ENCODE results near the gene KLK3. TPM values are rescaled to one million over a fixed set of nuclear protein-coding genes. Genes with fewer than 3 reads are reported as not detected.

The KLK3 gene
- total and polyA plus RNA-seq, 2 of the 13 experiments (the other 11 are each of a cell fraction or from before 2014, with no cell fraction given): not detected

DNA sequence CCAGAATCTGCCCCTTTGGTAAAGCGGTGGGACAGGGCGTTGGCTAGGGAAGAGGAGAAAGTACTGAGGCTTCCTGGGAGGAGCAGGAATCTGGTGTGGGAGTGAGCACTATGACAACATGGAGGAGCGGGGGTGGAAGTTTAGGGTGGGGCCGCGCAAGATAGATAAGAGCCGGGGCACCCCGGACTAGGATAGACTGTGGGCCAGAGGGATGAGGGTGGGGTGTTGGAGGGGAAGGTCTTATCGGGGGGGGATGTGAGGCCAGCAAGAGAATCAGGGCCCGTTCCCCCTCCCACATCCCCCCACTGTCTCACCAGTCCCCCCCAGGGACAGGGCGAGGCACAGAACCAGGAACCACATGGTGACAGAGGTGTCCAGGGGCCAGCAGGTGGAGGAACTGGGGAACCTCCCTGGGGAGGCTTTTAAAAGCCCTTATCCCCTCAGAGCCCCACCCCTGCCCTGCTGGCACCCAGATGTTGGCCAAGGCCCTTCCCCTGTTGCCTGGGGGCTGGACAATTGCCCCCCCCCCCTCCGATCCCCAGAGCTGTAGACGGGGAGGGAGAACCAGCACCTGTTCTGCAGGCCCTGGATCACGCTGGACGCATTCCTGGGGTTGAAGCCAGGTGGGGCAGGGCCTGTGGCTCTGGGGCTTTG lies 31.2 kb upstream of the KLK3 start, which contains the start of gene KLK1:
Gene KLK1, minus strand, starts transcription at position 399 of the 654 bp plus-strand sequence. Its CDS starts 39 bp downstream, at position 360.
- Histone ChIP-seq H4K20me1 (ENCODE audit: insufficient read depth, low read length) (no peaks in the 10 kb centered on the region), H3K27me3 (ENCODE audit: control insufficient read depth in 1 of 2, insufficient read depth in 2 of 2, low read length in 2 of 2) (peaks cover 7 to 49% of the 10 kb centered on the region in 2 experiments), H3K9ac (ENCODE audit: insufficient read depth, low read depth, low read length) (no peak within 1 kb of the TSS), H3K4me2 (ENCODE audit: low read depth, low read length) (no peak within 1 kb of the TSS), H3K4me3 (replicated peaks in 1 of 3; ENCODE audit: insufficient read depth in 1 of 3, low read depth in 2 of 3, low read length in 3 of 3) (no peak within 1 kb of the TSS), H3K36me3 (replicated peaks in 1 of 2; ENCODE audit: control insufficient read depth in 1 of 2, insufficient read depth in 2 of 2, low read length in 2 of 2) (no peaks in the 10 kb centered on the region), H3K9me3 (ENCODE audit: low read length) (no peaks in the 10 kb centered on the region), H3K4me1 (ENCODE audit: insufficient read depth, low read length) (no peaks in the 10 kb centered on the region), H3K27ac (ENCODE audit: extremely low read length, insufficient read depth, low read length) (no peak within 1 kb of the TSS), H3K79me2 (ENCODE audit: insufficient read depth, low read length) (no peaks in the 10 kb centered on the region), H2AFZ (ENCODE audit: low read length) (no peak within 1 kb of the TSS)
- 8% methylated on average over 10 of the region's 14 CpGs for WGBS (ENCODE audit: low lambda C conversion rate)
- DNase-seq (ENCODE audit: low spot score) (no peak), ATAC-seq (no peak), FAIRE-seq (no peak)
- ChIA-PET POLR2A (interaction anchor here (0.6 kb wide), 1 partner anchor 23 kb away, joined by 3 read pairs; no protein-coding TSS in a partner anchor), CTCF (ENCODE audit: low intra/inter-chr PET ratio, low total read pairs) (no interaction called here)
- in situ Hi-C loops (cut with HindIII; ENCODE audit: extremely low pct_ligation_motif_present, low pct_unique_long_range_greater_than_20kb) (no loop called here), intact Hi-C loops (cut with micrococcal nuclease; ENCODE audit: unreplicated experiment) (no loop called here)
- no TSS peak for BruUV-seq (replicated peaks)
- TF ChIP-seq IRF2 (CRISPR knock-in tag; IDR thresholded peaks at IDR 0.05) (no peak), TAF1 (CRISPR knock-in tag; IDR thresholded peaks at IDR 0.05) (no peak), CREB1 (IDR thresholded peaks at IDR 0.05) (no peak), CREB1 (CRISPR knock-in tag; IDR thresholded peaks at IDR 0.05) (no peak), SIN3A (IDR thresholded peaks at IDR 0.05; ENCODE audit: borderline replicate concordance, low read depth, low read length) (no peak)
- TF ChIP-seq, protein P1, sequence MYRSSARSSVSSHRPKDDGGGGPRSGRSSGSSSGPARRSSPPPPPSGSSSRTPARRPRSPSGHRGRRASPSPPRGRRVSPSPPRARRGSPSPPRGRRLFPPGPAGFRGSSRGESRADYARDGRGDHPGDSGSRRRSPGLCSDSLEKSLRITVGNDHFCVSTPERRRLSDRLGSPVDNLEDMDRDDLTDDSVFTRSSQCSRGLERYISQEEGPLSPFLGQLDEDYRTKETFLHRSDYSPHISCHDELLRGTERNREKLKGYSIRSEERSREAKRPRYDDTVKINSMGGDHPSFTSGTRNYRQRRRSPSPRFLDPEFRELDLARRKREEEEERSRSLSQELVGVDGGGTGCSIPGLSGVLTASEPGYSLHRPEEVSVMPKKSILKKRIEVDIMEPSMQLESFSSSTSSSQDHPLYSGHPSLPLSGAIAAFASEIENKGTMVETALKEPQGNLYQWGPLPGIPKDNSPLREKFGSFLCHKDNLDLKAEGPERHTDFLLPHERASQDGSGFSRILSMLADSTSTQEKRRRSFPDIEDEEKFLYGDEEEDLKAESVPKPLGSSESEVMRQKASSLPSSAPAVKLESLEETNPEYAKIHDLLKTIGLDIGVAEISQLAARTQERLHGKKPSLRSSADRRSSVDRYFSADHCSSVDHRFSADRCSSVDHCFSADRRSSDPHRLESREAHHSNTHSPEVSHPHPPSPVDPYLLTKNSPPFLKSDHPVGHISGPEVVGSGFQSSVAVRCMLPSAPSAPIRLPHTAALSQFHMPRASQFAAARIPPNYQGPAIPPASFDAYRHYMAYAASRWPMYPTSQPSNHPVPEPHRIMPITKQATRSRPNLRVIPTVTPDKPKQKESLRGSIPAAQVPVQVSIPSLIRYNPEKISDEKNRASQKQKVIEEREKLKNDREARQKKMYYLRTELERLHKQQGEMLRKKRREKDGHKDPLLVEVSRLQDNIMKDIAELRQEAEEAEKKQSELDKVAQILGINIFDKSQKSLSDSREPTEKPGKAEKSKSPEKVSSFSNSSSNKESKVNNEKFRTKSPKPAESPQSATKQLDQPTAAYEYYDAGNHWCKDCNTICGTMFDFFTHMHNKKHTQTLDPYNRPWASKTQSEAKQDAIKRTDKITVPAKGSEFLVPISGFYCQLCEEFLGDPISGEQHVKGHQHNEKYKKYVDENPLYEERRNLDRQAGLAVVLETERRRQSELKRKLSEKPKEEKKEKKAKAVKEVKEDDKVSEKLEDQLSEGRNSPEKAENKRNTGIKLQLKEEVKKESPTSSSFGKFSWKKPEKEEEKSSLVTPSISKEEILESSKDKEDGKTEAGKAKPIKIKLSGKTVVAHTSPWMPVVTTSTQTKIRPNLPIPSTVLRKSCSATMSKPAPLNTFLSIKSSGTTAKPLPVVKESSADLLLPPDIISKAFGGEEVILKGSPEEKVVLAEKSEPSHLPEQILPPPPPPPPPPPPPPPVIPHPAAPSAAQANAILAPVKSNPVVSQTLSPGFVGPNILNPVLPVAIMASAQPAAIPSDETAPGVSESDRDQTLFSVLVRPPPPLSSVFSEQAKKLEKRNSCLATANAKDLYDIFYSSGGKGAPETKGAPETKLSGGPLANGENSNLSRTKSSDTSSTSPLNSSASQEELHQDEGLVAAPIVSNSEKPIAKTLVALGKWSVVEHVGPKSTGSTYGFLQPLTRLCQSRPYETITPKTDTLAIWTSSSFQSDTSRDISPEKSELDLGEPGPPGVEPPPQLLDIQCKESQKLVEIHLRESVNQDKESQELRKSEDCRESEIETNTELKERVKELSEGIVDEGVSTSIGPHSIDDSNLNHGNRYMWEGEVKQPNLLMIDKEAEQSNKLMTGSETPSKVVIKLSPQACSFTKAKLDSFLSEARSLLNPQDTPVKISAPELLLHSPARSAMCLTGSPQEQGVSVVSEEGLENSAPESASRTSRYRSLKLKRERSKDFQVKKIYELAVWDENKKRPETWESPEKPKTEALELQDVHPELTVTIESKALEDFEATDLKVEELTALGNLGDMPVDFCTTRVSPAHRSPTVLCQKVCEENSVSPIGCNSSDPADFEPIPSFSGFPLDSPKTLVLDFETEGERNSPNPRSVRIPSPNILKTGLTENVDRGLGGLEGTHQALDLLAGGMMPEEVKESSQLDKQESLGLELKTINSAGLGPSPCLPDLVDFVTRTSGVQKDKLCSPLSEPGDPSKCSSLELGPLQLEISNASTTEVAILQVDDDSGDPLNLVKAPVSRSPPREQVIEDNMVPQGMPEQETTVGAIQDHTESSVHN (CRISPR knock-in tag; IDR thresholded peaks at IDR 0.05): no peak
- TF ChIP-seq, protein P2, sequence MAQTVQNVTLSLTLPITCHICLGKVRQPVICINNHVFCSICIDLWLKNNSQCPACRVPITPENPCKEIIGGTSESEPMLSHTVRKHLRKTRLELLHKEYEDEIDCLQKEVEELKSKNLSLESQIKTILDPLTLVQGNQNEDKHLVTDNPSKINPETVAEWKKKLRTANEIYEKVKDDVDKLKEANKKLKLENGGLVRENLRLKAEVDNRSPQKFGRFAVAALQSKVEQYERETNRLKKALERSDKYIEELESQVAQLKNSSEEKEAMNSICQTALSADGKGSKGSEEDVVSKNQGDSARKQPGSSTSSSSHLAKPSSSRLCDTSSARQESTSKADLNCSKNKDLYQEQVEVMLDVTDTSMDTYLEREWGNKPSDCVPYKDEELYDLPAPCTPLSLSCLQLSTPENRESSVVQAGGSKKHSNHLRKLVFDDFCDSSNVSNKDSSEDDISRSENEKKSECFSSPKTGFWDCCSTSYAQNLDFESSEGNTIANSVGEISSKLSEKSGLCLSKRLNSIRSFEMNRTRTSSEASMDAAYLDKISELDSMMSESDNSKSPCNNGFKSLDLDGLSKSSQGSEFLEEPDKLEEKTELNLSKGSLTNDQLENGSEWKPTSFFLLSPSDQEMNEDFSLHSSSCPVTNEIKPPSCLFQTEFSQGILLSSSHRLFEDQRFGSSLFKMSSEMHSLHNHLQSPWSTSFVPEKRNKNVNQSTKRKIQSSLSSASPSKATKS (CRISPR knock-in tag; IDR thresholded peaks at IDR 0.05): no peak
- TF ChIP-seq, protein P3, sequence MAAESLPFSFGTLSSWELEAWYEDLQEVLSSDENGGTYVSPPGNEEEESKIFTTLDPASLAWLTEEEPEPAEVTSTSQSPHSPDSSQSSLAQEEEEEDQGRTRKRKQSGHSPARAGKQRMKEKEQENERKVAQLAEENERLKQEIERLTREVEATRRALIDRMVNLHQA (CRISPR knock-in tag; IDR thresholded peaks at IDR 0.05): no peak
- TF ChIP-seq, protein P4, sequence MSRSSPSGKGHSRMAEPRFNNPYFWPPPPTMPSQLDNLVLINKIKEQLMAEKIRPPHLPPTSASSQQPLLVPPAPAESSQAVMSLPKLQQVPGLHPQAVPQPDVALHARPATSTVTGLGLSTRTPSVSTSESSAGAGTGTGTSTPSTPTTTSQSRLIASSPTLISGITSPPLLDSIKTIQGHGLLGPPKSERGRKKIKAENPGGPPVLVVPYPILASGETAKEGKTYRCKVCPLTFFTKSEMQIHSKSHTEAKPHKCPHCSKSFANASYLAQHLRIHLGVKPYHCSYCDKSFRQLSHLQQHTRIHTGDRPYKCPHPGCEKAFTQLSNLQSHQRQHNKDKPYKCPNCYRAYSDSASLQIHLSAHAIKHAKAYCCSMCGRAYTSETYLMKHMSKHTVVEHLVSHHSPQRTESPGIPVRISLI (CRISPR knock-in tag; IDR thresholded peaks at IDR 0.05; ENCODE audit: borderline replicate concordance): no peak

Measured in HepG2 (cell line).